ENCODE results near the gene ALPP. TPM values are rescaled to one million over a fixed set of nuclear protein-coding genes. Genes with fewer than 3 reads are reported as not detected.
"Not testable (repeated sequence)": the region's sequence is repeated elsewhere in the genome, so short reads cannot be mapped to it uniquely, and the experiment has no call there.

The ALPP gene
- not detected for total RNA-seq
- long read RNA-seq, result 0 reads

DNA sequence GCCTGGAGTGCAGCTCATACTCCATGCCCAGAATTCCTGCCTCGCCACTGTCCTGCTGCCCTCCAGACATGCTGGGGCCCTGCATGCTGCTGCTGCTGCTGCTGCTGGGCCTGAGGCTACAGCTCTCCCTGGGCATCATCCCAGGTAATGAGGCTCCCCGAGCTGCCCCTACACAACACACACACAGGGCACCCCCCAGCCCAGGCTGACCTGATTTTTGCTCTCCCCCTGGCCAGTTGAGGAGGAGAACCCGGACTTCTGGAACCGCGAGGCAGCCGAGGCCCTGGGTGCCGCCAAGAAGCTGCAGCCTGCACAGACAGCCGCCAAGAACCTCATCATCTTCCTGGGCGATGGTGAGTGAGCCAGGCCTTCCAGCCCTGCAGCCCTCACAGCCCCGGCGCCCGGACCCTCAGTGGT is at the start of gene ALPP:
Gene ALPP, plus strand, starts transcription at position 17 of the 417 bp plus-strand sequence. Its CDS starts 52 bp downstream, at position 69.
- DNase-seq (ENCODE audit: missing footprints); intact Hi-C loops (cut with DNase I); ATAC-seq: not testable (repeated sequence)

DNA sequence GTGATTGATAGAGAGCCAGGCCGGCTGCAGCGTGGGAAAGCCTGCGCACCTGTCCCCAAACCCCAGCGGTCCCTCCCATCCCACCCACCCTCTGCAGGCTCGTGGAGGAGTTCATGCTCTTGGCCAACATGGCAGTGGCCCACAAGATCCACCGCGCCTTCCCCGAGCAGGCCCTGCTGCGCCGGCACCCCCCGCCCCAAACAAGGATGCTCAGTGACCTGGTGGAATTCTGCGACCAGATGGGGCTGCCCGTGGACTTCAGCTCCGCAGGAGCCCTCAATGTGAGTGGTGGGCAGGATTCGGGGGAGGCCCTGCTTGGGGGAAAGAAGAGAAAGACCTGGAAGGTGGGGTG is 48.9 kb upstream of the ALPP start:
- intact Hi-C loops (cut with DNase I), result loop anchor here (5.0 to 10.0 kb wide), 3 partner anchors 105 to 422 kb away; partner anchors contain the start of gene NPPC

DNA sequence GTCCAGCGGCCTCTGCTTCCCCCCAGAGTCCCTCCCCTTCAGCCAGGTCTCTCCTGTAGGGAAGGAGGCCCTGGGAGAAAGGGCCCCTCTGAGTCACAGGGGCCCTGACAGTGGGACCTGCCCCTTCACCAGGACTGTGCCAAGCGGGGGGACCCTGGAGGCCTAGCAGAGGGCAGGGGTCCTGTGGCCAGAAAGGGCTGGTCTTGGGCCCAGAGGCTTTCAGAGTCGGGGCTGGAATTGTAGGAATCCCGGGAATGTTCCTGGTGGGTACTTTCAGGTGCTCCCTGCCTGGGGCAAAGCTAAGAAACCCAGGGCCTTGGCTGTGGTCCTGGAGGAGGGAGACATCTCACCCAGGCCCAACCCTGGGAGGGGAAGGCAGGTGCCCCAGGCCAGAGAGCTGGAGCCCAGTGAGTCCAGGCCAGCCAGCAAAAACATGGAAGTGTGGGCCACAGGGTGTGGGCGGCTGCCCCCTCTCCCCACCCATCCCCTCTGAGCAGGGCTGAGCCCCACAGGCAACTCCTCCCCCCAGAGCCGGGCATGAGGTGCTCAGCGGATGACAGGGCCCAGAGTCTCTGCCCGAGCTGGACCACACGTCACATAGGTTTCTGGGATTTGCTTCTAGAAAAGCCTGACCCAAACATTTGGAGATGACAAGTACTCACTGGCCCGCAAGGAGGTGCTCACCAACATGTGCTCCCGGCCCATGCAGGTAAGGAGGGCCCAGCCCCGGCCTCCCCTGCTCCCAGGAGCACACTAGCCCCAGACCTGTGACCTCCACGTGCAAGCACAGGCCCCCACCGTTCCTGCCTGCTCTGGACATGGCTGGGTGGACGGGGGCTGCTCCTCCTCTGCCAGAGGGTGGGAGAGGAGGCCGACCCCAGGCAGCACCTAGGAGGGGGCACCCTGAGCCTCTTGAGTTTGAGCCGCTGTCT is 48.2 kb upstream of the ALPP start:
- DNase-seq (ENCODE audit: missing footprints), result peak; percentile 53
- intact Hi-C loops (cut with DNase I), result no loop called here

More for the DNA sequence above, 48.9 kb upstream of the ALPP start:
- no peak for ATAC-seq
- DNase-seq (ENCODE audit: missing footprints), result peak; percentile 25

DNA sequence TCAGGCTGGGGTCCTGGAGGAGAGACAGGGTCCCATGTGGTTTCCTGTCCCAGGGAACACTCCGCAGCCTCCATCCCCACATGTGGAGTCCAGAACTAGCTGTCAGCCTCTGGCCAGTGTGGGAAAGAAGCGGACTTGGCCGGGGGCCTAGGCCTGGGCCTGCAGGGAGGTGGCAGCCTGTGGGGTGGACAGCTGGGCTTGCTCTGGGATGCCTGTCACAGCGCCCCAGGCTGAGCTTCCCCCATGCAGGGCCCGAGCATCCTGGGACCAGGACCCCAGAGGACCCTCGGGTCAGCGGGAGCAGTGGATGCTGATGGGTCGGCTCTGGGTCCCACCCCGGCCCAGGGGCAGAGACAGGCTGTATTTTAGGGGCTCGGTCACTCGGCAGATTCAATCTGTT is 47.5 kb upstream of the ALPP start:
- intact Hi-C loops (cut with DNase I), result not testable (repeated sequence)
- DNase-seq (ENCODE audit: missing footprints) (peak; percentile 86), ATAC-seq (peak; percentile 79)

More for the DNA sequence above, 48.2 kb upstream of the ALPP start:
- ATAC-seq, result no peak

DNA sequence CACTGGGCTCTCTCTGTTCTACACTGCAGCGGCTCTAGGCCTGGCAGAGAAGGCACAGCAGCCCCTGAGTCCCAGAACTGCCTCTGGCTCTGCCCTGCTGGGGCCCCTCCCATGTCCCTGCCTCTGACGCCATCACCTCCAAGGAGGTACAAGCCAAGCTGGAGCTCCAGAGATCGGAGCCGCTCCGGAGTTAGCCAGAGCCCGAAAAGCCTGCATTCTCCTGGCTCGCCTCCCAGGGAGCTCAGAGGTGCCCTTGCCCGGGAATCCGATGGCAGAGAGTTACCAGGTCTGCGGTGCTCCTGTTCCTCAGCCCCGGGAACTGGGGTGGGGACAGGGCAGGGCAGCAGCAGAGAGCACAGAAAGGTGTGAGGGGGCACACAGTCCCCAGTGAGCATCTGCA is 46.9 kb upstream of the ALPP start:
- intact Hi-C loops (cut with DNase I), result not testable (repeated sequence)
- DNase-seq (ENCODE audit: missing footprints) (peak; percentile 45), ATAC-seq (peak; percentile 46)

DNA sequence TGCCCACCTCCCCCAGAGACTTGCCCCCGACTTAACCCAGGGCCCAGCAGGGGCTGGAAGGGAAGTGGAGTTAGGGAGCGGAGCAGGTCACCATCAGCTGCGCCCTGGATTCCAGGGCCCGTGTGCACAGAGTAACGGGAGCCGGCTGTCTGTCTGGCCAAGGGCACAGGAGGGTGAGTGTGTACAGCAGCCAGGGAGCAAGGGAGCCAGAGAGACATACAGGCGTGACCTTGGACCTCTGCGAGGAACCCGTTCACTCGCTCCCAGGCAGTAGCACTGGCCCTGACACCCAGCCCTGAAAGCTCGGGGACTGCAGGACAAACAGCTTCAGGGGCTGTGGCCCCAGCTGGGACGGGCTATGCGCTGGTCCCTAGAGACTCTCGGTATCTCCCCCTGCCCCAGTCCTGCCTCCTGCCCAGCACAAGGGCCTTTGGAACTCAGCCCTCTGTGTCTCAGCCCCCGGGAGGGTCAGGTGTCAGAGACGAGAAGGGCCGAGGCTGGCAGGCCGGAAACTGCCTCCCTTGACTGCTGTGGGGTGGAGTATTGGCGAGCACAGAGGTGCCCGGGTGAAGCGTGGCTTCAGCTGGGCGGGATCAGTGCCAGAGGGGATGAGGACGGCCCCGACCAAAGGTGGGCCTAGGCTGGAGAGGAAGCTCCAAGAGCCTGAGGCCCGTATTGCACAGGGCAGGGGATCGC is 46.2 kb upstream of the ALPP start:
- ATAC-seq; intact Hi-C loops (cut with DNase I): not testable (repeated sequence)
- peak; percentile 33 for DNase-seq (ENCODE audit: missing footprints)

DNA sequence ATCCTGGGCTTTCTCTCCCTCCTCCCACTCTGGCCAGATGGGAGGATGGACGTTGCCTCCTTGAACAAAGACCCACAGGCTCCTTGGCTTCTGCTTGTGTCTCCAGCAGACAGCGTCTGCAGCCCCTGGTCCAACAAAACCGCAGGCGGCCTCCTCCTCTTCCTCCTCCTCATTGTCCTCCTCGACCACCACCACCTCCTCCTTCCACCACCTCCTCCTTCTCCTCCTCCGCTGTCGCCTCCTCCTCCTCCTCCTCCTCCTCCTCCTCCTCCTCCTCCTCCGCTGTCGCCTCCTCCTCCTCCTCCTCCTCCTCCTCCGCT is 45.7 kb upstream of the ALPP start:
- ATAC-seq (no peak), DNase-seq (ENCODE audit: missing footprints) (peak; percentile 53)
- intact Hi-C loops (cut with DNase I), result no loop called here

DNA sequence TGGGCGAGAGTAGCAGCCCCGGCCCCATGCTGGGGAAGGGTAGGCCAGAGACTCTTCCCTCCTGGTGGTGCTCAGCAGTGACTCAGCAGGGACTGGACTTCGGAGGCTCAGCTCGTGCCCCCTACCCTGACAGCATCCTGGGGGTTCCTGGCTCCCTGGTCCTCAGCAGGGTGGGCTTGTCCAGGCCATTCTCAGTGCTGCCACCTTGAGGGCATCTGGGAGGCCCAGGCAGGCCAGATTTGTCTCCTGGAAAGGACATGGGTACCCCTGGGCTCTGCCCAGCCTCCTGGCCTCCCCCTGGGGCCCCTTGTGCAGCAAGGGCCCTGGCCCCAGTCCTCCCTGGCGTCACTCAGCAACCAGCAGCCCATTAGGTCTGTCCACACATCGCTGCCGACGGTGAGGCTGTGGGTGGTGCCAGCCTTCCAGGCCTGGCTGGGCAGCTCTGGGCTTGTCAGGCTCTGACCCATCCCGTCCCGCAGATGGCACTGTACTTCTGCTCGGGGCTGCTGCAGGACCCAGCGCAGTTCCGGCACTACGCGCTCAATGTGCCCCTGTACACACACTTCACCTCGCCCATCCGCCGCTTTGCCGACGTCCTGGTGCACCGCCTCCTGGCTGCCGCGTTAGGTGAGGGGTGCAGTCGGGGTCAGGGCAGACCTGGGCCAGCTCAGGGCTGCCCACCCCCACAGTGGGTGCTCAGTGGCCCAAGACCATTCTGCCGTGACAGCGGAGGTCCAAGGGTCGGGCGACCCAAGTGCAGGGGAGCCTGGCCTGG is 45.0 kb upstream of the ALPP start:
- DNase-seq (ENCODE audit: missing footprints), result peak; percentile 44
- no peak for ATAC-seq
- intact Hi-C loops (cut with DNase I), result no loop called here

DNA sequence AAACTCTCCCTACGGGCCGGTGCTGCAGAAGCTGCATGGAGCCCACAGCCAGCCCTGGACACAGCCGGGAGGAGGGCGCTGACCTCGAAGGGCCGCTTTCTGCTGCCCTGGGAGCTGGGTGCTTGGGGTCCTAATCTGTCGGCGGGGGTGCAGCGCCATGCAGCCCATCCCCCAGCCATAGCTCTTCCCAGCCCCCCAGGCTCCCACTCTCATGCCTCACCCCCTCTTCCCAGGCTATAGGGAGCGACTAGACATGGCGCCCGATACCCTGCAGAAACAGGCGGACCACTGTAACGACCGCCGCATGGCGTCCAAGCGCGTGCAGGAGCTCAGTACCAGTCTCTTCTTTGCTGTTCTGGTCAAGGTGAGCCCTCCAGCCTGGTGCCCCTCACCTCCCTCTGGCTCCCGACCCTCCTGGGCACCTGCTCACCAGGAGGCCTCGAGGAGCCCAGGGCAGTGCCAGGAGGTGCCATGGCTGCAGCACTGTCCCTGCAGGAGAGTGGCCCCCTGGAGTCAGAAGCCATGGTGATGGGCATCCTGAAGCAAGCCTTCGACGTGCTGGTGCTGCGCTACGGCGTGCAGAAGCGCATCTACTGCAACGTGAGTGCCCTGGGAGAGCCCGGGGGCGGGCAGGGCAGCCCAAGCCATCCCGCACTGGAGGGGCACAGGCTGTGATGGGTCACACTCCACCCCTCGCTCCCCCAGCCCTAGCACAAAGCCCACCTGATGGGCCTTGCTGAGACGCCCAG is 44.2 kb upstream of the ALPP start:
- ATAC-seq; intact Hi-C loops (cut with DNase I): not testable (repeated sequence)
- DNase-seq (ENCODE audit: missing footprints), result peak; percentile 45

DNA sequence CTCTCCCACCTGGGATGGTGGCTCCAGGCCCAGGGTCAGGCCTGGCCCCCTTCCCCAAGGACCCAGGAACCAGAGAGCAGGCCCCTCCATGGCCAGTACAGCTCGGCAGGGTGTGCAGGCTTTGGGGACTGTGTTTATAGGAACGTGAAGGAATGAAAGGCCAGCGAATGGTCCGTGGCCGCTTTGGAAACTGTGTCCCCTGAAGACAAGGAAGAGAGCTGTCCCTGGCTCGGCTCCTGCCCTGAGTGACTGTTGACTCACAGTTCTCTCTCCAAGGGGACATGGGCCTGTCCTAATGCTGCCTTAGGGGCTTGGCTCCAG is 43.7 kb upstream of the ALPP start:
- intact Hi-C loops (cut with DNase I); ATAC-seq: not testable (repeated sequence)
- DNase-seq (ENCODE audit: missing footprints), result peak; percentile 6

DNA sequence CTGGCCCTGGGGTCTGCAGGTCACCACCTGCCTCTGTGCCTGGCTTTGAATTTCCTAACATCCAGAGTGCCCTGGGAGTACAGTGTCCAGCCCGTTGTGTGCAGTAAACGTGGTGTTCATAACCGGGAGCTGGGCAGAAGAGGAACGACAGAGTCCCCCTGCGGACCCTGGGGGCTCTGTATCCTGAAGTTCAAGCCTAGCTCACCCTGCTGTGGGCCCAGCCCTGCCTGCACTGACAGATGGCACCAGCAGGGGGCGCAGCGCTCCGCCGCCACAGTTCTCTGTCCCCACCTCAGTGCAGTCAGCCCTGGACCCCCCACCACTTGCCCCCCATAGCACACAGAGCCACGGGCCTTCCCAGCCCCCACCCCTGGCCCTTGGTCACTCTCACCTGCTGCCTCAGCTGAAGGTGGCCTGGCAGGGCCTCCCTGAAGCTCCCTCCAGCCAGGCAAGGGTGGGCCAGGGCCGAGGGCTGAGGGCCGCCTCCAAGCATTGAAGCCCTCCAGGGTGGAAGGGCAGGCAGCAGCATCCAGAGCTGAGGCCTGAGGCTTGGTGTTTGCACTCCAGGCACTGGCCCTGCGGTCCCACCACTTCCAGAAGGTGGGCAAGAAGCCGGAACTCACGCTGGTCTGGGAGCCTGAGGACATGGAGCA is 43.2 kb upstream of the ALPP start:
- intact Hi-C loops (cut with DNase I); ATAC-seq: not testable (repeated sequence)
- peak; percentile 51 for DNase-seq (ENCODE audit: missing footprints)

DNA sequence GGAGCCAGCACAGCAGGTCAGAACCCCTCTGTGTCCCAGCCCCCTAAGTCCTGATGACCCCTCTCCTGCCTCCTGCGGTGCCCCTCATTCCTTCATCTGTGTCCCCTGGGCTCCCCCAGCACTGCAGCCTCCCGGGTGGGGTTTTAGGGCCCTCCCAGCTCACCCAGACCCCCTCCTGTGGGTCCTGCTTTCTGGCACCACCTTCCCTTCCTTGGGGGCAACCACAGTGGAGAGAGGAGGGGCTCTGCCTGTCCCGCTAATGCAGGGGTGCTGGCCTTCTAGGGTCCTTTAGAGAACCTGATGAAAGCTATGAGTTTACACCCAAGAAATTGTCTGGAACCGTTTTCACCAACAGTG is 42.7 kb upstream of the ALPP start:
- no peak for ATAC-seq
- no peak for DNase-seq (ENCODE audit: missing footprints)
- intact Hi-C loops (cut with DNase I), result no loop called here

DNA sequence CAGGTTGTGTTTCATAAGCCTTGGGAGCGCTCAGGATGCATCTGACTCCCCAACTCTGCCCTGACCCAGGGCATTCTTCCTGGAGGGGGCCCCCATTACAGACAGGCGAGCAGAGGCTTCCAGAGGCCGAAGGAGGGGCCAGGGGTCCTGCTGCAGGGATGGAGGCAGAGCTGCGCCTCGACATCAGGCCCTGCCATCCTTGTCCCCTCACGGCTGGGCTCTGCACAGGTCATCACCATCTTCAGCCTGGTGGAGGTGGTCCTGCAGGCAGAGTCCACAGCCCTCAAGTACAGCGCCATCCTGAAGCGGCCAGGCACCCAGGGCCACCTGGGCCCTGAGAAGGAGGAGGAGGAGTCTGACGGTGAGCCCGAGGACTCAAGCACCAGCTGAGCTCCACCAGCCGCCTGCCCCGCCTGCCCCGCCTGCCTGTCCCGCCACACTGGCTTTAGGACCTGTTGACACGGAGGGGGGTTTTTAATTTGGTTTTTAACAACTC is 42.3 kb upstream of the ALPP start:
- DNase-seq (ENCODE audit: missing footprints), result peak; percentile 31
- no peak for ATAC-seq
- intact Hi-C loops (cut with DNase I), result no loop called here

DNA sequence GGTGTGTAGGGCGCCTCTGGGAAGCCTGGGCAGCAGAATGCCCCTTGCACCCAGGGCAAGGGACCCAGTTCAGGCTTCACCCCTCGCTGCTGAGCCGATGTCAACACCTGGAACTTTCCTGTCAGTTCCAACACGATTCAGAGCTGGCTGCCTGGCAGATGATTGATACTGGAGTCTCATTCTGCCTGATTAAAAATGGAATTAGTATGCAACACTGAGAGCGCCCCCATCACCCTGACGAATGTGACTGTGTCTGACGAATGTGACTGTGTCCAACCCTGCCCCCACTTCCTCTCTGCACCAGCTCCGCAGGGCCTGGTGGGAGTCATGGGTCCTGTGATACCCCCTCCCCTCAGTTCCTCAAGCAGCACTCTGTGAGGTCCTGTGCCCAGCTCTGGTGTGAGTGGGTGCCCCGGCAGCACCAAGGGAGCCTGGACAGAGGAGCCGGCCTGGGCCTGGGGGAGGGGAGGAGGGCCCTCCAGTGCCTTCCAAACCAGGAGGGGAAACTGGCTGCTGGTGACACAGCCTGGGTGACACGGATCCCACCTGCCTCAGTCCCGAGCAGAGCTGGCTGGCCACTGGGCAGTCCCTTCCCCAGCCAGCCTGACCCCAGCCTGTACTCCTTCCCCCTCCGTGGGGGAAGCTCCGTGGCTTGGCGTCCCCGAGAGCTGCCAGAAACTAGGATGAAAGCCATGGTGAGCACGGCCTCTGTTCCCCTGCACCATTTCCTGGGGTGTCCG is 41.4 kb upstream of the ALPP start:
- DNase-seq (ENCODE audit: missing footprints) (peak; percentile 28), ATAC-seq (no peak)
- intact Hi-C loops (cut with DNase I), result no loop called here

DNA sequence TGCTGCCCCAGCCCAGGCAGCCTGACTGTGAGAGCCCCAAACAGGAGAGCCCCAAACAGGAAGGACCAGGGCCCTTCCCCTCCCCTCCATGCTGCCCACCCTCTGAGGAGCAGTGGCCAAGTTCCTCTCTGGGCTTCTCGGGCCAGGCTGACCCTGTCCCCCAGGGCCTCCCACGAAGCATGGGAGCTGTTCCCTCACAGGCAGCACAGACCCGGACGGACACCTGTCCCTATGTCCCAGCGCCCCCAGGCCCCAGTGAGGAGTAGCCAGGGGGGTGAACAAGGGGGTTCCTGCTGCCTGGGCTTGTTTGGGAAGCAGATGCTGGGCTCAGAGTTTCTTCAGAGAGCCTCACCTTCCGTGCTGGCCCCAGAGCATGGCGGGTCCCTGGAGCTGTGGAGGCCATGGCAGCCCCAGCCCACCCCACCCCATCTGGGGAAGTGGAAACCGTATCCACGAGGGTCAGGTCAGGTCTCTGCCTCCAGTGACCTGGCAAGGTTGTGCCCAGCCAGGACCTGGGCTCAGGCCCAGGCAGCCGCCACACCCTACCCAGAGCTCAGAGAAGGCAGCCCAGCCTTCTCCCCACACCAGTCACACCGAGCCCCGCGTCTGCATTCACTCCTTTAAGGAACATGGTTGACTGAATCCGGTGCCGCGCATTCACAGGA is 40.3 kb upstream of the ALPP start:
- ATAC-seq; intact Hi-C loops (cut with DNase I); DNase-seq (ENCODE audit: missing footprints): not testable (repeated sequence)

DNA sequence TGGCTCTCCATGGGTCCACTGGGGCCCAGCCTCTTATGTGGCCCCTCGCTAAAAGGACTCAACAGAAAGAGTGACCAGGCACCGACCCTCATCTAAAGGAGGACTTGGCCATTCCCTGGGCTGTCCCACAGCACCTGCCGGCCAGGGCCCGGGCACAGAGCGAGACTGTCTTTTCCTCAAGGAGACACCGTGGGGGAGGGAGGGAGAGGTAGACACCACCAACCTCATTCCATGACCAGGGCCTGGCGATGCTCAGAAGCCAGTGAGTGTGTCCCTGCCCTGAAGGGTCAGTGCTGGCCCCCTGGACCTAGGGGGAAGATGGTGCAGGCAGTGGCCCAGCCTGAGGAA is 39.8 kb upstream of the ALPP start:
- ATAC-seq (no peak), DNase-seq (ENCODE audit: missing footprints) (peak; percentile 60)
- intact Hi-C loops (cut with DNase I), result no loop called here
